Cardiac muscle cell (in vitro differentiated cells and primary cell): ENCODE data around the gene NOCT. TPM values are rescaled to one million over a fixed set of nuclear protein-coding genes. Genes with fewer than 3 reads are reported as not detected.
A peak's percentile ranks its signal among the peaks of the same experiment; 100 is the strongest.
"Not testable (repeated sequence)": the region's sequence is repeated elsewhere in the genome, so short reads cannot be mapped to it uniquely, and the experiment has no call there.

Source experiments
- DNase-seq, 2 donors: peaks; one replicate each; pipeline versions ENCODE4 v3.0.0 to v3.0.0-alpha.2; 2010 to 2017; ENCODE audit warnings: low read depth in 1 of 2, low spot score in 1 of 2
- H3K27ac ChIP-seq: fragments of 200-600 bp; sonication (generic); 2 replicates; pipeline ENCODE4 v1.5.1; 2016
- H3K27me3 ChIP-seq: fragments of 200-600 bp; sonication (generic); 2 replicates; pipeline ENCODE4 v1.6.0; 2016; ENCODE audit warnings: control low read depth
- H3K36me3 ChIP-seq: fragments of 200-600 bp; sonication (generic); 2 replicates; pipeline ENCODE4 v1.5.1; 2016; ENCODE audit warnings: control low read depth
- H3K4me1 ChIP-seq: fragments of 200-600 bp; sonication (generic); 2 replicates; pipeline ENCODE4 v1.8.1; 2017; ENCODE audit warnings: low read depth, mild to moderate bottlenecking, mixed run types
- H3K4me3 ChIP-seq: fragments of 200-600 bp; sonication (generic); 2 replicates; pipeline ENCODE4 v1.5.1; 2016; ENCODE audit warnings: mild to moderate bottlenecking
- H3K9me3 ChIP-seq: fragments of 200-600 bp; sonication (generic); 2 replicates; pipeline ENCODE4 v1.5.1; 2017; ENCODE audit warnings: low read depth, mild to moderate bottlenecking, control low read depth
- polyA plus RNA-seq: library from polyadenylated mRNA; unstranded; fragments of >200 nt; fragmentation: Nextera tagmentation; extraction: Ambion mirVana; gene quantifications from 2 replicates; pipeline ENCODE4 v1.2.1, GENCODE V29; 2016
- total RNA-seq: library from RNA; depleted of rRNA; stranded (reverse); fragments of >200 nt; gene quantifications from 2 replicates; pipeline ENCODE4 v1.2.3, GENCODE V29; 2016
- TF ChIP-seq, protein P1 (sequence below): IDR thresholded peaks from 2 replicates; pipeline ENCODE4 v1.5.1; 2012; ENCODE audit warnings: low read depth, mild to moderate bottlenecking, low read length

The NOCT gene
- total and polyA plus RNA-seq, 2 experiments from 2014 or later: 2.5 to 11.1 TPM

GRCh38 chr4:139022835-139023234 is 7.3 kb downstream of the NOCT start:
- Histone ChIP-seq H3K27me3 (no peaks in the 10 kb centered on the region), H3K4me3 (no peak overlapping the region), H3K36me3 (no peaks in the 10 kb centered on the region), H3K9me3 (no peaks in the 10 kb centered on the region), H3K27ac (no peak overlapping the region), H3K4me1 (peaks cover 8% of the 10 kb centered on the region)
- no peak for DNase-seq
- TF ChIP-seq, protein P1, sequence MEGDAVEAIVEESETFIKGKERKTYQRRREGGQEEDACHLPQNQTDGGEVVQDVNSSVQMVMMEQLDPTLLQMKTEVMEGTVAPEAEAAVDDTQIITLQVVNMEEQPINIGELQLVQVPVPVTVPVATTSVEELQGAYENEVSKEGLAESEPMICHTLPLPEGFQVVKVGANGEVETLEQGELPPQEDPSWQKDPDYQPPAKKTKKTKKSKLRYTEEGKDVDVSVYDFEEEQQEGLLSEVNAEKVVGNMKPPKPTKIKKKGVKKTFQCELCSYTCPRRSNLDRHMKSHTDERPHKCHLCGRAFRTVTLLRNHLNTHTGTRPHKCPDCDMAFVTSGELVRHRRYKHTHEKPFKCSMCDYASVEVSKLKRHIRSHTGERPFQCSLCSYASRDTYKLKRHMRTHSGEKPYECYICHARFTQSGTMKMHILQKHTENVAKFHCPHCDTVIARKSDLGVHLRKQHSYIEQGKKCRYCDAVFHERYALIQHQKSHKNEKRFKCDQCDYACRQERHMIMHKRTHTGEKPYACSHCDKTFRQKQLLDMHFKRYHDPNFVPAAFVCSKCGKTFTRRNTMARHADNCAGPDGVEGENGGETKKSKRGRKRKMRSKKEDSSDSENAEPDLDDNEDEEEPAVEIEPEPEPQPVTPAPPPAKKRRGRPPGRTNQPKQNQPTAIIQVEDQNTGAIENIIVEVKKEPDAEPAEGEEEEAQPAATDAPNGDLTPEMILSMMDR: no peak

- H3K4me3 ChIP-seq: no peak overlapping the region
- H3K36me3 ChIP-seq: no peaks in the 10 kb centered on the region
- DNase-seq: no peak
- TF ChIP-seq, protein P1: no peak
- peaks cover 10% of the 10 kb centered on the region for H3K4me1 ChIP-seq
- H3K27ac ChIP-seq: no peak overlapping the region
- no peaks in the 10 kb centered on the region for H3K27me3 ChIP-seq
- H3K9me3 ChIP-seq: no peaks in the 10 kb centered on the region
These were observed 9.1 kb downstream of the NOCT start for GRCh38 chr4:139024686-139025085.

DNA sequence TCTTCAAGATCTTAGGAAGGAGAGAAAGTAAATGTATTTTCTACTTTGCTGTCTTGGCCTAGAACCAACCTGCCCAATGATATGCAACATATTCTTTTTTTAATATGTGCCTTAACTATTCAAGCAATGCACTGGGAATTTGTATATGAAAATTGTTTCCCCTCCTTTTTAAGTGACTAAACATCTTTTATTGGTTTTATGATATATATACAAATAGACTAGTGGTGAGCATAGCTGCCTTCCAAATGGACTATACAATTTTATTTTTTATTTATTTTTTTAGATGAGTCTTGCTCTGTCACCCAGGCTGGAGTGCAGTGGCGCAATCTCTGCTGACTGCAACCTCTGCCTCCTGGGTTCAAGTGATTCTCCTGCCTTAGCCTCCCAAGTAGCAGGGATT is 10.3 kb downstream of the NOCT start:
- TF ChIP-seq, protein P1: no peak

GRCh38 chr4:139027776-139028175 is 12.2 kb downstream of the NOCT start:
- Histone ChIP-seq H3K27ac (peak overlapping the region; percentile 79), H3K4me1 (peaks cover 10% of the 10 kb centered on the region), H3K9me3 (no peaks in the 10 kb centered on the region), H3K4me3 (no peak overlapping the region), H3K36me3 (no peaks in the 10 kb centered on the region), H3K27me3 (no peaks in the 10 kb centered on the region)
- TF ChIP-seq, protein P1: no peak
- no peak for DNase-seq

More for the DNA sequence above, 10.3 kb downstream of the NOCT start:
- H3K27ac ChIP-seq: no peak overlapping the region
- H3K4me1 ChIP-seq: peaks cover 10% of the 10 kb centered on the region
- DNase-seq: no peak
- no peaks in the 10 kb centered on the region for H3K27me3 ChIP-seq
- no peak overlapping the region for H3K4me3 ChIP-seq
- no peaks in the 10 kb centered on the region for H3K36me3 ChIP-seq
- no peaks in the 10 kb centered on the region for H3K9me3 ChIP-seq

DNA sequence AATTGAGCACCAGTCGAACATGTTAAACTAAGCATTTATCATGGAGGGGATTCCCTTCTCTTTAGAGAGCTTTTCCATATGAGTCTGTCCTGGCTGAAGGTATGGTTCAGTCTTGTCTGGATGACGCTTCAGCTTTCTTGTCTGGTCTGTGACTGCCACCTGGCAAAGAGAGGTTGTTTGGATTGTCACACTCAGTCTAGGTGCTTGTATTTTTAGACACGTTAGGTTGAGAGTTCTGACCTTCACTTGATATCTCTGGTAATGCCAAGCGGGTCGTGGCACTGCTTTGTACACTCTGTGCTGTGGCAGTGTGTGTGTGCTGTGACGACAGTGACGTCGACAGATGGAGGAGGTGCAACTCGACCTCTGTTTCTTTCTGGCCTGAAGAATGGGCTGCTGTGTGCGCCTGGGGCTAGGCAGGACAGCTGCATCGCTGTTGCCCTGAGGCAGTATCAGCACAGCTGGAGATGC is 12.6 kb downstream of the NOCT start:
- Histone ChIP-seq H3K36me3 (no peaks in the 10 kb centered on the region), H3K4me1 (peaks cover 10% of the 10 kb centered on the region), H3K27ac (peak overlapping the region; percentile 79), H3K4me3 (no peak overlapping the region), H3K27me3 (no peaks in the 10 kb centered on the region), H3K9me3 (no peaks in the 10 kb centered on the region)
- peak in 1 of 2 donors; percentile 15 for DNase-seq
- TF ChIP-seq, protein P1: no peak

GRCh38 chr4:139029866-139030363 is 14.3 kb downstream of the NOCT start:
- not testable (repeated sequence) for H3K4me3 ChIP-seq, H3K36me3 ChIP-seq, DNase-seq, H3K27me3 ChIP-seq, H3K9me3 ChIP-seq, H3K4me1 ChIP-seq
- peak overlapping the region; percentile 12 for H3K27ac ChIP-seq
